A549 treated with dexamethasone at 1 μM for 4 hours (cell line): ENCODE results near the gene SKA2. TPM values are rescaled to one million over a fixed set of nuclear protein-coding genes. Genes with fewer than 3 reads are reported as not detected.

ENCODE experiments used
- total RNA-seq: library from RNA; stranded (reverse); fragments of 200-300 nt; extraction: Qiagen RNA extraction; gene quantifications from 5 replicates; pipeline ENCODE4 v1.2.3, GENCODE V29; 2022

The SKA2 gene
- 109 to 164 TPM (median 111 TPM) in 5 replicates for total RNA-seq

GRCh38 chr17:59154721-59155438, at the start of gene SKA2:
SKA2 (minus strand) TSS chr17:59155186; CDS start chr17:59155163, 23 bp downstream.

GRCh38 chr17:59155439-59156177, 622 bp upstream of the SKA2 start, which contains the start of gene PRR11:
PRR11 (plus strand) TSS chr17:59155746; CDS start chr17:59169753, 14,007 bp downstream.

GRCh38 chr17:59106463-59107305, 48.3 kb downstream of the SKA2 start, which contains the start of gene TRIM37:
TRIM37 (minus strand) TSS chr17:59106880; CDS start chr17:59106461, 419 bp downstream.

Other genes with a start within 250 kb of the SKA2 start
- 20.3 to 25.9 TPM (median 23.0 TPM) in 5 replicates for gene TRIM37, start 48.3 kb downstream of the SKA2 start, total RNA-seq
- 44.7 to 68.8 TPM (median 66.7 TPM) in 5 replicates for gene PRR11, start 560 bp upstream of the SKA2 start, total RNA-seq
- gene SMG8, start 54.8 kb upstream of the SKA2 start, total RNA-seq: 26.4 to 32.9 TPM (median 28.6 TPM) in 5 replicates
- gene GDPD1, start 65.3 kb upstream of the SKA2 start, total RNA-seq: 0.37 to 0.97 TPM (median 0.64 TPM) in 5 replicates
- gene YPEL2, start 176.5 kb upstream of the SKA2 start, total RNA-seq: 1.7 to 3.1 TPM (median 2.7 TPM) in 5 replicates